ENCODE measurements around the gene ZFYVE1. TPM values are rescaled to one million over a fixed set of nuclear protein-coding genes. Genes with fewer than 3 reads are reported as not detected.

ZFYVE1 gene
- total and polyA plus RNA-seq, 2 of the 13 experiments (the other 11 are each of a cell fraction or from before 2014, with no cell fraction given): 2.6 to 5.3 TPM

DNA sequence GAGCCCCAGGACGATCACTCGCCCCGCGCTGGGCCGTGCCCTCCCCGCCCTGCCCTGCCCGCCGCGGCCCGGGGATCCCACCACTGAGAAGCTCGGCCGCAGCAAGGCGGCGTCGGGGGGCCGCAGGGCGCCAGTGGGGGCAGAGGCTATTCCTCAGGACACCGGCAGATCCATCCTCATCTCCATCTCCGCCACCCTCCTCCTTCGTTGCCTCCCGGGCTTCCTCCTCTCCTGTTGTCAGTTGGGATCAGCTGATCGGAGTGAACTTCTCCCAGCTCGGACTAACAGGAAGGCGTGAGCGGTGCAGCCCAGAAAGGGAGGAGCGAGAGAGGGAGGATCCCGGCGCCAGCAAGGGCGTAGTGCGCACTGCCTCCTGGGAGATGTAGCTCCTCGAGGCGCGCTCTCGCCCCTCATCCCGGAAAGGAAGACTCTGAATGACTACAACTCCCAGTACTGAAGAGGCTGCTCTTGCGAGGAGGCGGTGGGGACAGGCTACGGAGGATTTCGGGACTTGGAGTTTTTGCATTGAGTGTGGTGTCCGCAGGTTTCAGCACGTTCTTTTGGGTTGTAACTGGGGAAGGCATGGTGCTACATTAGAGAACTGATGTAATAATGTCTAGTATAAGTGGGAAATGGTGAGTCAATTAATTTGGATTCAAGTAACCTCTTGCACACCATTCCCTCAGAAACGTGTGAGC lies at the start of gene ZFYVE1 (continued):
- TF ChIP-seq, protein P1, sequence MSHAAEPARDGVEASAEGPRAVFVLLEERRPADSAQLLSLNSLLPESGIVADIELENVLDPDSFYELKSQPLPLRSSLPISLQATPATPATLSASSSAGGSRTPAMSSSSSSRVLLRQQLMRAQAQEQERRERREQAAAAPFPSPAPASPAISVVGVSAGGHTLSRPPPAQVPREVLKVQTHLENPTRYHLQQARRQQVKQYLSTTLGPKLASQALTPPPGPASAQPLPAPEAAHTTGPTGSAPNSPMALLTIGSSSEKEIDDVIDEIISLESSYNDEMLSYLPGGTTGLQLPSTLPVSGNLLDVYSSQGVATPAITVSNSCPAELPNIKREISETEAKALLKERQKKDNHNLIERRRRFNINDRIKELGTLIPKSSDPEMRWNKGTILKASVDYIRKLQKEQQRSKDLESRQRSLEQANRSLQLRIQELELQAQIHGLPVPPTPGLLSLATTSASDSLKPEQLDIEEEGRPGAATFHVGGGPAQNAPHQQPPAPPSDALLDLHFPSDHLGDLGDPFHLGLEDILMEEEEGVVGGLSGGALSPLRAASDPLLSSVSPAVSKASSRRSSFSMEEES (CRISPR knock-in tag; IDR thresholded peaks at IDR 0.05): 0 out of 2 replicates have a peak, but pooled peaks have one; percentile 40
- TF ChIP-seq IKZF1 (IDR thresholded peaks at IDR 0.05): no peak
- TF ChIP-seq ZNF577 (CRISPR knock-in tag; IDR thresholded peaks at IDR 0.05; ENCODE audit: borderline replicate concordance, low read depth): no peak
- no peak for TF ChIP-seq RBM22 (optimal IDR thresholded peaks at IDR 0.05; ENCODE audit: low read length)
- 0 out of 2 replicates have a peak, but pooled peaks have one; percentile 52 for TF ChIP-seq ZMAT3 (CRISPR knock-in tag; conservative IDR thresholded peaks at IDR 0.05)
- peak; percentile 84; the same call in 1 of the 2 replicates for TF ChIP-seq KMT2B (CRISPR knock-in tag; IDR thresholded peaks at IDR 0.05)
- TF ChIP-seq POLR2A (IDR thresholded peaks at IDR 0.05; ENCODE audit: insufficient read depth in 1 of 2, low read depth in 2 of 2, low read length in 2 of 2): peak; percentile 55 to 69
- TF ChIP-seq GTF3A (CRISPR knock-in tag; conservative IDR thresholded peaks at IDR 0.05): no peak
- no peak for TF ChIP-seq TCF7L2 (IDR thresholded peaks at IDR 0.05; ENCODE audit: low read depth, low read length)
- TF ChIP-seq DNMT1 (CRISPR knock-in tag; IDR thresholded peaks at IDR 0.05): 0 out of 2 replicates have a peak, but pooled peaks have one; percentile 33
- TF ChIP-seq, protein P2, sequence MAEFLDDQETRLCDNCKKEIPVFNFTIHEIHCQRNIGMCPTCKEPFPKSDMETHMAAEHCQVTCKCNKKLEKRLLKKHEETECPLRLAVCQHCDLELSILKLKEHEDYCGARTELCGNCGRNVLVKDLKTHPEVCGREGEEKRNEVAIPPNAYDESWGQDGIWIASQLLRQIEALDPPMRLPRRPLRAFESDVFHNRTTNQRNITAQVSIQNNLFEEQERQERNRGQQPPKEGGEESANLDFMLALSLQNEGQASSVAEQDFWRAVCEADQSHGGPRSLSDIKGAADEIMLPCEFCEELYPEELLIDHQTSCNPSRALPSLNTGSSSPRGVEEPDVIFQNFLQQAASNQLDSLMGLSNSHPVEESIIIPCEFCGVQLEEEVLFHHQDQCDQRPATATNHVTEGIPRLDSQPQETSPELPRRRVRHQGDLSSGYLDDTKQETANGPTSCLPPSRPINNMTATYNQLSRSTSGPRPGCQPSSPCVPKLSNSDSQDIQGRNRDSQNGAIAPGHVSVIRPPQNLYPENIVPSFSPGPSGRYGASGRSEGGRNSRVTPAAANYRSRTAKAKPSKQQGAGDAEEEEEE (CRISPR knock-in tag; IDR thresholded peaks at IDR 0.05; ENCODE audit: borderline replicate concordance): no peak
- TF ChIP-seq ZNF788 (CRISPR knock-in tag; IDR thresholded peaks at IDR 0.05; ENCODE audit: borderline replicate concordance): peak; percentile 73; the same call in 1 of the 2 replicates
- TF ChIP-seq ZBTB38 (CRISPR knock-in tag; IDR thresholded peaks at IDR 0.05): no peak; the same call in 1 of the 2 replicates
- TF ChIP-seq, protein P3, sequence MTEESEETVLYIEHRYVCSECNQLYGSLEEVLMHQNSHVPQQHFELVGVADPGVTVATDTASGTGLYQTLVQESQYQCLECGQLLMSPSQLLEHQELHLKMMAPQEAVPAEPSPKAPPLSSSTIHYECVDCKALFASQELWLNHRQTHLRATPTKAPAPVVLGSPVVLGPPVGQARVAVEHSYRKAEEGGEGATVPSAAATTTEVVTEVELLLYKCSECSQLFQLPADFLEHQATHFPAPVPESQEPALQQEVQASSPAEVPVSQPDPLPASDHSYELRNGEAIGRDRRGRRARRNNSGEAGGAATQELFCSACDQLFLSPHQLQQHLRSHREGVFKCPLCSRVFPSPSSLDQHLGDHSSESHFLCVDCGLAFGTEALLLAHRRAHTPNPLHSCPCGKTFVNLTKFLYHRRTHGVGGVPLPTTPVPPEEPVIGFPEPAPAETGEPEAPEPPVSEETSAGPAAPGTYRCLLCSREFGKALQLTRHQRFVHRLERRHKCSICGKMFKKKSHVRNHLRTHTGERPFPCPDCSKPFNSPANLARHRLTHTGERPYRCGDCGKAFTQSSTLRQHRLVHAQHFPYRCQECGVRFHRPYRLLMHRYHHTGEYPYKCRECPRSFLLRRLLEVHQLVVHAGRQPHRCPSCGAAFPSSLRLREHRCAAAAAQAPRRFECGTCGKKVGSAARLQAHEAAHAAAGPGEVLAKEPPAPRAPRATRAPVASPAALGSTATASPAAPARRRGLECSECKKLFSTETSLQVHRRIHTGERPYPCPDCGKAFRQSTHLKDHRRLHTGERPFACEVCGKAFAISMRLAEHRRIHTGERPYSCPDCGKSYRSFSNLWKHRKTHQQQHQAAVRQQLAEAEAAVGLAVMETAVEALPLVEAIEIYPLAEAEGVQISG (CRISPR knock-in tag; IDR thresholded peaks at IDR 0.05): peak; percentile 96
- no peak for TF ChIP-seq ZNF558 (CRISPR knock-in tag; IDR thresholded peaks at IDR 0.05; ENCODE audit: borderline replicate concordance)
- TF ChIP-seq PAX8 (CRISPR knock-in tag; IDR thresholded peaks at IDR 0.05; ENCODE audit: borderline replicate concordance): no peak
- TF ChIP-seq, protein P4, sequence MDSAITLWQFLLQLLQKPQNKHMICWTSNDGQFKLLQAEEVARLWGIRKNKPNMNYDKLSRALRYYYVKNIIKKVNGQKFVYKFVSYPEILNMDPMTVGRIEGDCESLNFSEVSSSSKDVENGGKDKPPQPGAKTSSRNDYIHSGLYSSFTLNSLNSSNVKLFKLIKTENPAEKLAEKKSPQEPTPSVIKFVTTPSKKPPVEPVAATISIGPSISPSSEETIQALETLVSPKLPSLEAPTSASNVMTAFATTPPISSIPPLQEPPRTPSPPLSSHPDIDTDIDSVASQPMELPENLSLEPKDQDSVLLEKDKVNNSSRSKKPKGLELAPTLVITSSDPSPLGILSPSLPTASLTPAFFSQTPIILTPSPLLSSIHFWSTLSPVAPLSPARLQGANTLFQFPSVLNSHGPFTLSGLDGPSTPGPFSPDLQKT (CRISPR knock-in tag; IDR thresholded peaks at IDR 0.05; ENCODE audit: borderline replicate concordance): no peak
- peak; percentile 63; the same call in 1 of the 2 replicates for TF ChIP-seq HIVEP1 (CRISPR knock-in tag; IDR thresholded peaks at IDR 0.05)
- TF ChIP-seq, protein P5, sequence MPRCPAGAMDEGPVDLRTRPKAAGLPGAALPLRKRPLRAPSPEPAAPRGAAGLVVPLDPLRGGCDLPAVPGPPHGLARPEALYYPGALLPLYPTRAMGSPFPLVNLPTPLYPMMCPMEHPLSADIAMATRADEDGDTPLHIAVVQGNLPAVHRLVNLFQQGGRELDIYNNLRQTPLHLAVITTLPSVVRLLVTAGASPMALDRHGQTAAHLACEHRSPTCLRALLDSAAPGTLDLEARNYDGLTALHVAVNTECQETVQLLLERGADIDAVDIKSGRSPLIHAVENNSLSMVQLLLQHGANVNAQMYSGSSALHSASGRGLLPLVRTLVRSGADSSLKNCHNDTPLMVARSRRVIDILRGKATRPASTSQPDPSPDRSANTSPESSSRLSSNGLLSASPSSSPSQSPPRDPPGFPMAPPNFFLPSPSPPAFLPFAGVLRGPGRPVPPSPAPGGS (CRISPR knock-in tag; IDR thresholded peaks at IDR 0.05): peak; percentile 66; the same call in 1 of the 2 replicates
- TF ChIP-seq GATA4 (IDR thresholded peaks at IDR 0.05; ENCODE audit: borderline replicate concordance, low read depth): no peak

Data from HepG2 (cell line).